GM21529 (cell line): ENCODE measurements around the gene PLD5.

Experiments used
- ATAC-seq: cut with Tn5 transposase; IDR thresholded peaks from one replicate; pipeline ENCODE4 v1.9.1; 2021; ENCODE audit not compliant: unreplicated experiment

Gene PLD5

GRCh38 chr1:242524571-242525359 lies at the start of gene PLD5:
Gene PLD5, minus strand, starts transcription at chr1:242524697.
- ATAC-seq, result no peak

- ATAC-seq, result no peak
Observed at GRCh38 chr1:242569867-242570266, 45.4 kb upstream of the PLD5 start.

- no peak for ATAC-seq
Observed at GRCh38 chr1:242568666-242569065, 44.2 kb upstream of the PLD5 start.

GRCh38 chr1:242567596-242567995 lies 43.1 kb upstream of the PLD5 start:
- ATAC-seq, result no peak

- no peak for ATAC-seq
Observed at GRCh38 chr1:242556759-242557158, 32.3 kb upstream of the PLD5 start.

GRCh38 chr1:242556276-242556675 lies 31.8 kb upstream of the PLD5 start:
- no peak for ATAC-seq

- no peak for ATAC-seq
Observed at GRCh38 chr1:242554577-242554976, 30.1 kb upstream of the PLD5 start.

- ATAC-seq, result no peak
Observed at GRCh38 chr1:242546849-242547729, 22.6 kb upstream of the PLD5 start.

GRCh38 chr1:242546441-242546840 lies 21.9 kb upstream of the PLD5 start:
- ATAC-seq, result no peak

GRCh38 chr1:242544071-242544470 lies 19.6 kb upstream of the PLD5 start:
- ATAC-seq, result no peak

GRCh38 chr1:242542271-242542670 lies 17.8 kb upstream of the PLD5 start:
- no peak for ATAC-seq

- no peak for ATAC-seq
Observed at GRCh38 chr1:242535986-242536385, 11.5 kb upstream of the PLD5 start.

- no peak for ATAC-seq
Observed at GRCh38 chr1:242534753-242535152, 10.3 kb upstream of the PLD5 start.

GRCh38 chr1:242530761-242531160 lies 6.3 kb upstream of the PLD5 start:
- no peak for ATAC-seq

GRCh38 chr1:242525769-242526168 lies 1.3 kb upstream of the PLD5 start:
- ATAC-seq, result no peak

GRCh38 chr1:242525360-242525722 lies 844 bp upstream of the PLD5 start:
- no peak for ATAC-seq

- no peak for ATAC-seq
Observed at GRCh38 chr1:242523719-242524570, 552 bp downstream of the PLD5 start.

GRCh38 chr1:242522996-242523718 lies 1.3 kb downstream of the PLD5 start:
- no peak for ATAC-seq

- ATAC-seq, result no peak
Observed at GRCh38 chr1:242522304-242522945, 2.1 kb downstream of the PLD5 start.

- no peak for ATAC-seq
Observed at GRCh38 chr1:242515555-242515954, 8.9 kb downstream of the PLD5 start.
